CD4-positive, CD25-positive, alpha-beta regulatory T cell (primary cell): ENCODE results near the gene CDKAL1. TPM values are rescaled to one million over a fixed set of nuclear protein-coding genes. Genes with fewer than 3 reads are reported as not detected.
A peak's percentile ranks its signal among the peaks of the same experiment; 100 is the strongest.
"Not testable (repeated sequence)": the region's sequence is repeated elsewhere in the genome, so short reads cannot be mapped to it uniquely, and the experiment has no call there.

Experiments
- ATAC-seq, 2 donors: fragments of 150-1000 bp; cut with Tn5 transposase; one replicate each; pipeline ENCODE4 v1.10.0; 2021; ENCODE audit warnings: low read depth in 2 of 2, moderate number of reproducible peaks in 2 of 2, moderate library complexity in 1 of 2
- DNase-seq, 3 donors: peaks; one replicate each; pipeline versions ENCODE4 v3.0.0 to v3.0.0-alpha.2; 2012 to 2022; ENCODE audit warnings: mixed read lengths in 1 of 3
- H3K27ac ChIP-seq: one replicate; pipeline ENCODE4 v1.7.0; 2013; ENCODE audit warnings: mild to moderate bottlenecking, low read length; ENCODE audit not compliant: insufficient read depth, poor library complexity, severe bottlenecking
- H3K27me3 ChIP-seq: one replicate; pipeline ENCODE4 v1.7.0; 2013; ENCODE audit warnings: low read length; ENCODE audit not compliant: control insufficient read depth, insufficient read depth
- H3K36me3 ChIP-seq: one replicate; pipeline ENCODE4 v1.7.0; 2013; ENCODE audit warnings: mild to moderate bottlenecking, low read length, moderate library complexity; ENCODE audit not compliant: control insufficient read depth, insufficient read depth
- H3K4me1 ChIP-seq: 2 replicates; pipeline ENCODE4 v1.7.0; 2013; ENCODE audit warnings: mild to moderate bottlenecking, low read length; ENCODE audit not compliant: insufficient read depth, control insufficient read depth, poor library complexity, severe bottlenecking
- H3K4me3 ChIP-seq: one replicate; pipeline ENCODE4 v1.7.0; 2013; ENCODE audit warnings: low read depth, mild to moderate bottlenecking, low read length, moderate library complexity
- H3K9me3 ChIP-seq, 2 experiments: 1 replicate in 1 of 2; 2 replicates in 1 of 2; pipeline ENCODE4 v1.7.0; 2013; ENCODE audit warnings: low read length in 2 of 2, mild to moderate bottlenecking in 1 of 2, moderate library complexity in 1 of 2; ENCODE audit not compliant: control insufficient read depth in 2 of 2
- H3K27ac Mint-ChIP-seq, 3 donors: one replicate each; pipeline ENCODE4 v1.8.0; 2020 to 2022; ENCODE audit warnings: mild to moderate bottlenecking in 3 of 3, mixed read lengths in 3 of 3, moderate library complexity in 2 of 3
- H3K27me3 Mint-ChIP-seq: one replicate; pipeline ENCODE4 v1.8.0; 2022; ENCODE audit warnings: mild to moderate bottlenecking, mixed read lengths
- H3K36me3 Mint-ChIP-seq: one replicate; pipeline ENCODE4 v1.8.0; 2020; ENCODE audit warnings: mixed read lengths
- H3K4me1 Mint-ChIP-seq, 4 donors: one replicate each; pipeline ENCODE4 v1.8.0; 2020 to 2022; ENCODE audit warnings: mixed read lengths in 4 of 4, mild to moderate bottlenecking in 1 of 4
- H3K4me3 Mint-ChIP-seq, 4 donors: one replicate each; pipeline ENCODE4 v1.8.0; 2020 to 2022; ENCODE audit warnings: mild to moderate bottlenecking in 4 of 4, mixed read lengths in 4 of 4, moderate library complexity in 3 of 4
- H3K9me3 Mint-ChIP-seq, 7 donors: one replicate each; pipeline ENCODE4 v1.8.0; 2020 to 2022; ENCODE audit warnings: mixed read lengths in 7 of 7, mild to moderate bottlenecking in 3 of 7, moderate library complexity in 2 of 7
- polyA plus RNA-seq, 4 donors: library from polyadenylated mRNA; unstranded; fragments of 300-500 nt; fragmentation: Illumina TruSeq; gene quantifications; one replicate each; pipeline ENCODE4 v1.2.3, GENCODE V29; 2021
- total RNA-seq: library from RNA; stranded (reverse); gene quantifications from one replicate; pipeline ENCODE4 v1.2.3, GENCODE V29; 2022

Gene CDKAL1
- total and polyA plus RNA-seq, 5 donors from 2014 or later, result 26.1 to 39.4 (median 30.4) TPM

DNA sequence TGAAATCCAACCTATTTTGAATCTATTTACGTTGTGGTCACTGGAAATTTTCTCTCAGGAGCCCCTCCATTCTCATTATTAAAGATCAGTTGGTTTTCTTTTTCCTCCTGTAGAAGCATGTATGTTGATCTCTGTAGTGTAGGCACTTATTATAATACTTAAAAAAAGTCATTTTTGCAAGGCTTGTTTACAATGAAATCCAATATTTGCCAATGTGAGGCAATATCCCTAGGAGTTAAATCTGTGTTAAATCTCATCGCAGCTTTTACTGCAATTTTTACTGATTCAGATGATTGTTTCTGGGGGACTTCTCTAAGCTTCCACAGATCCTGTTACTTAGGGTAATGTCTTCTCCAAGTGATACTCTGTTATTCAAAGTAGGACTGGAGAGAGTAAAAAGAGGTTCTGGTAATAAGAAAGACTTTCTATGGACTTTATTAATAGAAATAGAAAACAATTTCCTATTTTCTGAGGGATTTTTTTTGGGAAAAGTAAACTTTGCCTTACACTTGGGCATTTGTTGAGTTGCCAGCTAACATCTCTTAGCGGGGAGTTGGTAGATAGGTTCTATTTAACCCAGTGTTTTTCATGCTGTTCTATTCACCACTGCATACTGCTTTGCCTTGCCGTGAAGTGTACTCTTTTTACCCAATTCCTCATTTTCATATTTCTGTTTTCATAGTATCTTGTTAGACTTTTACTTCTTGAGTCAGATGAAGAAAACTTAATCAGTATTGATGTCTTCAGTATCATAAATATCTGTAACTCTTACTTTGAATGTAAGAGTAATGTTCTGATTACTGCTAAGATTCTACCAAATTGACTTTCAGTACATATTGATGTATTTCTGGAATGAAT, 48.6 kb downstream of the CDKAL1 start:
- Histone ChIP-seq H3K36me3 (peaks cover 11% of the 10 kb centered on the region), H3K27me3 (no peaks in the 10 kb centered on the region), H3K4me1 (no peaks in the 10 kb centered on the region), H3K4me3 (no peak overlapping the region), H3K9me3 (no peaks in the 10 kb centered on the region), H3K27ac (no peak overlapping the region)
- H3K27ac Mint-ChIP-seq, result peak overlapping the region in 1 of 3 donors; percentile 51
- no peak for ATAC-seq
- peaks cover 27% of the 10 kb centered on the region for H3K36me3 Mint-ChIP-seq
- peaks cover 14 to 19% (median 17%) of the 10 kb centered on the region in 4 donors for H3K4me1 Mint-ChIP-seq
- peaks cover 0 to 2% (median 0%) of the 10 kb centered on the region in 7 donors for H3K9me3 Mint-ChIP-seq
- no peak for DNase-seq
- no peak overlapping the region for H3K4me3 Mint-ChIP-seq
- no peaks in the 10 kb centered on the region for H3K27me3 Mint-ChIP-seq

- Mint-ChIP-seq H3K27me3 (no peaks in the 10 kb centered on the region), H3K4me3 (no peak overlapping the region), H3K36me3 (peaks cover 23% of the 10 kb centered on the region), H3K27ac (peak overlapping the region in 1 of 3 donors; percentile 9), H3K9me3 (peaks cover 0 to 2% (median 0%) of the 10 kb centered on the region in 7 donors), H3K4me1 (peaks cover 13 to 22% (median 19%) of the 10 kb centered on the region in 4 donors)
- peaks cover 10% of the 10 kb centered on the region for H3K36me3 ChIP-seq
- H3K27me3 ChIP-seq, result no peaks in the 10 kb centered on the region
- no peaks in the 10 kb centered on the region for H3K9me3 ChIP-seq
- H3K27ac ChIP-seq, result no peak overlapping the region
- no peaks in the 10 kb centered on the region for H3K4me1 ChIP-seq
- H3K4me3 ChIP-seq, result no peak overlapping the region
- DNase-seq (no peak), ATAC-seq (no peak)
These were observed 49.2 kb downstream of the CDKAL1 start for GRCh38 chr6:20583444-20583800.

DNA sequence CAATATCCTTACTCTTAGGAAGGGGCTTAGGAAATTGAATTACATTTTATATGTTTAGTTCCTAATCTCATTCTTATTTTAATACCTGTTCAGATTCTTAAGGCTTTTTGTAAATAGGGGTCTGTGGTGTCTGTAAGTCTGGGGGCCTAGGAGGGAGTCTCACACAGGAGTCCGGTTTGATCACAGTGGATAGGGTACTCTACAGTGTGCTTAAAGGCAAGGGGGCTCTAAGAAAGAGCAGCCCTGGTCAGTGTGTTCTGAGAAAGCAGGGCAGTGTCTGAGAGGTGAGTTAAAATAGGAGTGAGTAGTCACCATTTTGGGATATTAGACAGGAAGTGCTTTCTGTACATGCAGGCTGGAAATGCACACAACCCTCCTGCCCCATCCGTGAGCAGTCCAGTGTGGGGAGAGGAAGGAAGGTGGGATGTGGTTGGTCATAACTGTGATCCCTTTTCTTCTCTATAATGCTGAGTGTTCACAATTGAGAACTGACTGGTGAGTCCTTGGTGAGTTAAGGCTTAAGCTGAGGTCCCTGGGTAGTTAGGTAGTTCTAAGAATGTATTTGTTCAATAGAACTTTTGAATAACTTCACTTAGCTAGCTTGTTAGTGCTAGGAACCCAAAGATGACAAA, 50.0 kb downstream of the CDKAL1 start:
- Mint-ChIP-seq H3K27me3 (no peaks in the 10 kb centered on the region), H3K4me3 (no peak overlapping the region), H3K36me3 (peaks cover 20% of the 10 kb centered on the region), H3K4me1 (peaks cover 18 to 29% (median 24%) of the 10 kb centered on the region in 4 donors), H3K9me3 (peaks cover 0 to 2% (median 0%) of the 10 kb centered on the region in 7 donors), H3K27ac (no peak overlapping the region)
- H3K4me1 ChIP-seq, result peaks cover 7% of the 10 kb centered on the region
- no peak overlapping the region for H3K27ac ChIP-seq
- H3K9me3 ChIP-seq, result no peaks in the 10 kb centered on the region
- no peak for ATAC-seq
- H3K27me3 ChIP-seq, result no peaks in the 10 kb centered on the region
- H3K36me3 ChIP-seq, result peaks cover 8% of the 10 kb centered on the region
- no peak for DNase-seq
- no peak overlapping the region for H3K4me3 ChIP-seq

DNA sequence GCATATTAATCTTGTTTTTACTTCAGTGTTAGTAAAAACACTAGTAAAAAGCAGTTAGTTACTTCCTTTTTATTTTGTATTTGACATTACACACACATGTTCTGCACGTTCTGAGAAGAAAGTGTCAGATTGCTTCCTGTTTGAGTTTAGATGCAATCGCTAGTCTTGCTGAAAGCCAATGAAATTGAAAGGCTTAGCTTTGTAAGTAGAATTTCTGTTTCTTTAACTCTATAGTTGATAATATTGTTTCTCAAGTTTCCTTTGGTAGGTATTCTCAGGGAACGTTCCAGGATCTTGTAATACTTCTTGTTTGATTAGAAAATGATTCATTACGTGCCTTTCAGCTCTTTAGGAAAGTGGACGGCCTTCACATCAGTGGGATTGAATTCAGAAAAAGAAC, 55.0 kb downstream of the CDKAL1 start:
- peak overlapping the region in 3 of 4 donors; percentile 24 to 69 (median 50) for H3K4me3 Mint-ChIP-seq
- DNase-seq, result peak in 2 of 3 donors; percentile 5 to 73
- Histone ChIP-seq H3K36me3 (peaks cover 6% of the 10 kb centered on the region), H3K27ac (peak overlapping the region; percentile 43), H3K4me3 (peak overlapping the region; percentile 66), H3K27me3 (no peaks in the 10 kb centered on the region), H3K4me1 (peaks cover 15% of the 10 kb centered on the region), H3K9me3 (no peaks in the 10 kb centered on the region)
- peak; percentile 52 to 55 for ATAC-seq
- peaks cover 0 to 7% (median 2%) of the 10 kb centered on the region in 7 donors for H3K9me3 Mint-ChIP-seq
- peaks cover 44% of the 10 kb centered on the region for H3K36me3 Mint-ChIP-seq
- H3K4me1 Mint-ChIP-seq, result peaks cover 14 to 46% (median 36%) of the 10 kb centered on the region in 4 donors
- peak overlapping the region in 2 of 3 donors; percentile 29 to 75 for H3K27ac Mint-ChIP-seq
- H3K27me3 Mint-ChIP-seq, result no peaks in the 10 kb centered on the region

DNA sequence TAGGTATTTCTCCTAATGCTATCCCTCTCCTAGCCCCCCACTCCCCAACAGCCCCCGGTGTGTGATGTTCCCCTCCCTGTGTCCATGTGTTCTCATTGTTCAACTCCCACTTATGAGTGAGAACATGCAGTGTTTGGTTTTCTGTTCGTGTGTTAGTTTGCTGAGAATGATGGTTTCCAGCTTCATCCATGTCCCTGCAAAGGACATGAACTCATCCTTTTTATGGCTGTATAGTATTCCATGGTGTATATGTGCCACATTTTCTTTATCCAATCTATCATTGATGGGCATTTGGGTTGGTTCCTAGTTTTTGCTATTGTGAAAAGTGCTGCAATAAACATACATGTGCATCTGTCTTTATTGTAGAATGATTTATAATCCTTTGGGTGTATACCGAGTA, 56.2 kb downstream of the CDKAL1 start:
- Mint-ChIP-seq H3K36me3 (peaks cover 45% of the 10 kb centered on the region), H3K4me1 (peaks cover 14 to 43% (median 35%) of the 10 kb centered on the region in 4 donors), H3K9me3 (peaks cover 0 to 12% (median 4%) of the 10 kb centered on the region in 7 donors)
- not testable (repeated sequence) for DNase-seq, ATAC-seq, H3K4me3 Mint-ChIP-seq, H3K9me3 ChIP-seq, H3K27ac Mint-ChIP-seq, H3K27ac ChIP-seq, H3K4me3 ChIP-seq, H3K36me3 ChIP-seq, H3K27me3 Mint-ChIP-seq, H3K27me3 ChIP-seq
- H3K4me1 ChIP-seq, result peaks cover 15% of the 10 kb centered on the region

DNA sequence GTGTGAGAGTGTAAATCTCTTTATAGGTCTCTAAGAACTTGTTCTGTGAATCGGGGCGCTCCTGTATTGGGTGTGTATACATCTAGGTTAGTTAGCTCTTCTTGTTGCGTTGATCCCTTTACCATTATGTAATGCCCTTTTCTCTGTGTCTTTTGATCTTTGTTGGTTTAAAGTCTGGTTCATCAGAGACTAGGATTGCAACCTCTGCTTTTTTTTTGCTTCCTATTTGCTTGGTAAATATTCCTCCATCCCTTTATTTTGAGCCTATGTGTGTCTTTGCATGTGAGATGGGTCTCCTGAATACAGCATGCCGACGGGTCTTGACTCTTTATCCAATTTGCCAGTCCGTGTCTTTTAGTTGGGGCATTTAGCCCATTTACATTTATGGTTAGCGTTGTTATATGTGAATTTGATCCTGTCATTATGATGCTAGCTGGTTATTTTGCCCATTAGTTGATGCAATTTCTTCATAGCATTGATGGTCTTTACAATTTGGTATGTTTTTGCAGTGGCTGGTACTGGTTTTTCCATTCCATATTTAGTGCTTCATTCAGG, 60.1 kb downstream of the CDKAL1 start:
- not testable (repeated sequence) for H3K27me3 ChIP-seq, ATAC-seq, H3K27me3 Mint-ChIP-seq, H3K4me1 ChIP-seq, H3K27ac Mint-ChIP-seq, H3K4me3 Mint-ChIP-seq, H3K9me3 ChIP-seq, DNase-seq, H3K27ac ChIP-seq, H3K4me3 ChIP-seq
- peaks cover 0 to 12% (median 6%) of the 10 kb centered on the region in 7 donors for H3K9me3 Mint-ChIP-seq
- H3K4me1 Mint-ChIP-seq, result peaks cover 3 to 27% (median 24%) of the 10 kb centered on the region in 4 donors
- peaks cover 24% of the 10 kb centered on the region for H3K36me3 ChIP-seq
- peaks cover 50% of the 10 kb centered on the region for H3K36me3 Mint-ChIP-seq

GRCh38 chr6:20599302-20600051, 65.2 kb downstream of the CDKAL1 start:
- H3K4me3 Mint-ChIP-seq, result no peak overlapping the region
- H3K27me3 Mint-ChIP-seq, result no peaks in the 10 kb centered on the region
- H3K27ac Mint-ChIP-seq, result no peak overlapping the region
- no peaks in the 10 kb centered on the region for H3K4me1 ChIP-seq
- peaks cover 6 to 21% (median 13%) of the 10 kb centered on the region in 4 donors for H3K4me1 Mint-ChIP-seq
- H3K9me3 ChIP-seq, result no peaks in the 10 kb centered on the region
- H3K36me3 ChIP-seq, result peaks cover 23% of the 10 kb centered on the region
- H3K9me3 Mint-ChIP-seq, result peaks cover 0 to 6% (median 5%) of the 10 kb centered on the region in 7 donors
- ATAC-seq, result no peak
- DNase-seq, result peak in 1 of 3 donors; percentile 18
- peaks cover 38% of the 10 kb centered on the region for H3K36me3 Mint-ChIP-seq
- H3K27ac ChIP-seq, result no peak overlapping the region
- H3K27me3 ChIP-seq, result no peaks in the 10 kb centered on the region
- no peak overlapping the region for H3K4me3 ChIP-seq
